GM12873 (cell line): Measurements from ENCODE around the gene LDLRAD4.

Source experiments
- TF ChIP-seq, protein P1 (sequence below): IDR thresholded peaks from 2 replicates; pipeline ENCODE4 v1.5.1; 2012; ENCODE audit warnings: low read depth, mild to moderate bottlenecking, moderate library complexity, low read length, control low read depth; ENCODE audit not compliant: insufficient read depth; ENCODE audit errors: missing control alignments

LDLRAD4 gene

DNA sequence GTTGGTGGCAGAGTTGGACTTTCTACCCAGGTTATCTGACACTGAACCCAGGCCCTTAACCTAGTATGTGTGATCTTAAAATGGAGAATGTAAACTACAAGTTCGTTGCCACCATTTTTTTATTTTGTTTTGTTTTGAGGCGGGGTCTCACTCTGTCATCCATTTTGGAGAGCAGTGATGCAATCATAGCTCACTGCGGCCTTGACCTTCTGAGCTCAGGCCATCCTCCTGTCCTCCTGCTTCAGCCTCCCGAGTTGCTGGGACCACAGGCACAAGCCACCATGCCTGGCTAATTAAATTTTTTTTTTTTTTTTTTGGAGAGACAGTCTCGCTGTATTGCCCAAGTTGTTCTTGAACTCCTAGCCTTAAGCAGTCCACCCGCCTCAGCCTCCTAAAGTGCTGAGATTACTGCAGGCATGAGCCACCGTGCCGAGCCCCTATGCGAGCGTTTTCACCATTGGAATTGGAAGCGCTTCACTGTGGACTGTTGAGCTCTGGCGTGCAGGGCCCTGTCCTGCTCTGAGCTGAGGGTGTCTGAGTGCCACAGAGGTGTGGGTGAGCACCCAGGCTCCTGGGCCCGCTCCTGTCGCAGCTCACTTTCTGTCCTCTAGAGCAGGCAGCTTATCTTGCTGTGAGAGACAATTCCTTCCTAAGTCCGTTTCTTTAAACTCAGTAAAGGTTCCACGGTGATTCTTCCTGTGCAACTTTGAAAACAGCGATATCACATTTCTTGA, 186.9 kb downstream of the LDLRAD4 start:
- TF ChIP-seq, protein P1, sequence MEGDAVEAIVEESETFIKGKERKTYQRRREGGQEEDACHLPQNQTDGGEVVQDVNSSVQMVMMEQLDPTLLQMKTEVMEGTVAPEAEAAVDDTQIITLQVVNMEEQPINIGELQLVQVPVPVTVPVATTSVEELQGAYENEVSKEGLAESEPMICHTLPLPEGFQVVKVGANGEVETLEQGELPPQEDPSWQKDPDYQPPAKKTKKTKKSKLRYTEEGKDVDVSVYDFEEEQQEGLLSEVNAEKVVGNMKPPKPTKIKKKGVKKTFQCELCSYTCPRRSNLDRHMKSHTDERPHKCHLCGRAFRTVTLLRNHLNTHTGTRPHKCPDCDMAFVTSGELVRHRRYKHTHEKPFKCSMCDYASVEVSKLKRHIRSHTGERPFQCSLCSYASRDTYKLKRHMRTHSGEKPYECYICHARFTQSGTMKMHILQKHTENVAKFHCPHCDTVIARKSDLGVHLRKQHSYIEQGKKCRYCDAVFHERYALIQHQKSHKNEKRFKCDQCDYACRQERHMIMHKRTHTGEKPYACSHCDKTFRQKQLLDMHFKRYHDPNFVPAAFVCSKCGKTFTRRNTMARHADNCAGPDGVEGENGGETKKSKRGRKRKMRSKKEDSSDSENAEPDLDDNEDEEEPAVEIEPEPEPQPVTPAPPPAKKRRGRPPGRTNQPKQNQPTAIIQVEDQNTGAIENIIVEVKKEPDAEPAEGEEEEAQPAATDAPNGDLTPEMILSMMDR = no peak

DNA sequence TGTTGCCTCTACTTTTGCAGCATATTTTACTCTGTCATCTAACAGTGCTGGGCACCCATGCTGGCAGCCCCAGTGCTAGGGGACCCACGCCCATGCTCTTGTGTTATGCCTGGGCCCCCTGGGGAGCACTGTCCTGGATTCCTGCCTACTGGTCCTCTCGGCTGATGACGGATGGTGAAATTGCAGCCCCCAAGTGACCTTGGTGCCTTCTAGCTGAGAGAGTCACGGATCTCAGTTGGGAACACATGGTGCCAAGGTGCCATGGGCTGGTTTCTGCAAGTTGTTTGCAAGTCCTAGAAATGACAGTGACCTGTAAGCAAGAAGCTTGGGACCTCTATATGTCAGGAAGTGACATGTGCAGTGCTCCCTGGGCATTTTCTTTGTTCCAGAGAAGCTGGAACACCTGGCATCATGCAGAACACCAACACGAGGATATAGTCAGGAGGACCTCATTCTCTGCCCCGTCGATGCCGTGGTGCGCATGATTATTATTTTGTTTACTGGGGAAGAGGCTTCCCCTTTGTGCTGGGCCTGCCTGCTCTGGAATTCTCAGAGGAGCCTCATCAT, 187.6 kb downstream of the LDLRAD4 start:
- TF ChIP-seq, protein P1 = no peak

DNA sequence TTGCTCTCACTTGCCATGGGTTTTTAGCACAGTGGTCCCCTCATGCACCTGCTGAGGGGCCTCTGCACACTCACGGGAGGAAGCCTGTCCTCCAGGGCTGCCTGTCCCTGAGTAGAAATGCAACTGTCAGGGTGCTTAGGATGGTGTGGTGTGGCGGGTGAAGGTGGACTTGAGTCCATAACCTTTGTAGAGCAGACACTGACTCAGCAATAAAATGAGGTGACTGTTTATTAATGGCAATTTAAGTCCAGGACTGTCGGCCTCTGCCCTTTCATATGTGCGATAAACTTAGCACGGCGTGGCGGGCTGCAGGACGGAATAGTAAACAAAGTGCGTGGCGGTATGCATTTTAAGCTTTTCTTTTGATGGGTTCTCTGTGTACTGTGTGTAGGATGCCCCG, 188.2 kb downstream of the LDLRAD4 start:
- TF ChIP-seq, protein P1 = no peak

DNA sequence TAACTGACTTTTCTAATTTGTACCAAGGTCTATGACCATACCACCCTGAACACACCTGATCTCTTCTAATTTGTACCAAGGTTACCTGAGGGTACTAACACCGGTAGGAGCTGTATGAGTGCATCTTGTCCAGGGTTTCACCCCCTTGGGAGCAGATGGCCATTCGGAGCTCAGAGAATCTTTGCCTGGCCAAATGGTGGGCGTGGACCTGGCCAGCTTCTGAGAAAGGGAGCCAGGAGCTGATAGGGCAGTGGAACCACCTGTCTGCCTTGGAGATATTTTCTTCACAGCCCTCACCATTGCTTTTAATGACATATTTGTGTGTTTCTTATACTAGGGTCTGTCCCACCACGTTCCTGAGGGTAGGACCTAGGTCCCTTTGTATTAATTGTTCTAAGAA, 188.9 kb downstream of the LDLRAD4 start:
- TF ChIP-seq, protein P1 = no peak

DNA sequence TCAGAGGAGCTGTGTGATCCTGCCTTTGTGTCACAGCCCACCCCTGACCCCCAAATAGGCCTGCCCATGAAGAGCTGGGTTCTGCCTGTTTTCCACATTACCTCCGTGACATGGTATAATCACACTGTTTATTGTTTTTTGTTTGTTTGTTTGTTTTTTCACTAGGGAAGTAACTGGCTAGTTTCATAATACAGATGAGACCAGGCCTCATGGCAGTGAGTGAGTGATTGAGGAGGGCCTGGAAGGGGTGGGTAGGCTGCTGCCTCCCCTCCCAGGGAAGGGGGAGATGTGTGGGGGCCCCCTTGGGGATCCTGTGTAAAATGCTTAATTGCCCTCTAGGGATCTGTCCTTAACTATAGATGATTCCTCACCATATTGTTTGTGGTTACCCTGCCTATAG, 190.5 kb downstream of the LDLRAD4 start:
- TF ChIP-seq, protein P1 = no peak

DNA sequence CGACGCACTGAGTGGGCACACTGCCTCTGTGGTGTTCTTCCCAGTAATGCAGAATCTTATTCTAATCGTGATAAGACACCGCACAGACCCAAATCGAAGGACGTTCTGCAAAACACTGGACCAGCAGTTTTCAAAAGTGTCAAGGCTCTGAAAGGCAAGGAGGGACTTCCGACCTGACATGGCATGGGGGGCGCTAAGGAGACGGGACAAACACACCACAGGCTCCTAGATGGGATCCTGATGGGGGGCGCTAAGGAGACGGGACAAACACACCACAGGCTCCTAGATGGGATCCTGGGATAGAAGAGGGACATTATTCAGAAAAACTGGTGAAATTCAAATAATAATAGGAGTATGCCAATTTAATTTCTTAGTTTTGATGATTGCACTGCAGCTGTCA, 191.4 kb downstream of the LDLRAD4 start:
- TF ChIP-seq, protein P1 = no peak

DNA sequence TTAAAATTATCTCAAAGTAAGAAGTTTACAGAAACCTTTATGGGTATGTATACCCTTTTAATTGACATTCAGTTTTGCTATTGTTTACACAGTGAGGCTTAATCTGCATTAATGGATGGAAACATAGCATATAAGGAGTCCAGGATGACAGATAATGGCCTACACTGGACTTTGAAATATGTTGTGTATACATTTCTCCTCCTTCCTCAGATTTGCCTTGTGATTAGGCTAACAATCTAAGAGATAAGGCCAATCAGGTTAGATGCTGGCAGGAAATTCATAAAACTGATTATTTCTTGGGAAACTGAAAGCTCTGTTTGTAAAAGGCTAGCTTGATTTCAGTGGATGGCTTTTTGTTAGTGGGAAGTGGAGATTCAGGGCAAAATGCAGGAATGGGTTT, 191.9 kb downstream of the LDLRAD4 start:
- TF ChIP-seq, protein P1 = no peak
